Left colon (tissue), 2 donors: ENCODE results near the gene OR2T11. TPM values are rescaled to one million over a fixed set of nuclear protein-coding genes. Genes with fewer than 3 reads are reported as not detected.
"Not testable (repeated sequence)": the region's sequence is repeated elsewhere in the genome, so short reads cannot be mapped to it uniquely, and the experiment has no call there.

Experiments used
- ATAC-seq: fragments of 200-7000 bp; cut with Tn5 transposase; one replicate; pipeline ENCODE4 v1.9.1; 2020; ENCODE audit warnings: mild to moderate bottlenecking, moderate library complexity
- DNase-seq, 2 donors: peaks; one replicate each; pipeline ENCODE4 v3.0.0-alpha.2; 2020
- intact Hi-C, 2 donors: fragments of 100-400 bp; cut with DNase I in 1 of 2; cut with micrococcal nuclease in 1 of 2; formaldehyde crosslinking; loops; one replicate each; pipeline versions ENCODE4 v1.11.2 to v1.14.0; 2022; cut with DNase I, micrococcal nuclease
- long read RNA-seq: library from polyadenylated mRNA; unstranded; transcript quantifications from one replicate; pipeline ENCODE4 v2.0.0, GENCODE V29; 2021
- total RNA-seq, 2 donors: library from RNA; stranded (reverse); fragmentation: NEBNext Ultra II Directional; extraction: Animal tissue kit (Norgen Biotek cat#: 25700); gene quantifications; one replicate each; pipeline ENCODE4 v1.2.1, GENCODE V29; 2021
- donor health status: DM: no; HTN: no; CAD: no.
- donor health status: DM: yes; HTN: yes; CAD: no.

OR2T11 gene, protein sequence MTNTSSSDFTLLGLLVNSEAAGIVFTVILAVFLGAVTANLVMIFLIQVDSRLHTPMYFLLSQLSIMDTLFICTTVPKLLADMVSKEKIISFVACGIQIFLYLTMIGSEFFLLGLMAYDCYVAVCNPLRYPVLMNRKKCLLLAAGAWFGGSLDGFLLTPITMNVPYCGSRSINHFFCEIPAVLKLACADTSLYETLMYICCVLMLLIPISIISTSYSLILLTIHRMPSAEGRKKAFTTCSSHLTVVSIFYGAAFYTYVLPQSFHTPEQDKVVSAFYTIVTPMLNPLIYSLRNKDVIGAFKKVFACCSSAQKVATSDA
- total RNA-seq = not detected
- long read RNA-seq = 0 reads

DNA sequence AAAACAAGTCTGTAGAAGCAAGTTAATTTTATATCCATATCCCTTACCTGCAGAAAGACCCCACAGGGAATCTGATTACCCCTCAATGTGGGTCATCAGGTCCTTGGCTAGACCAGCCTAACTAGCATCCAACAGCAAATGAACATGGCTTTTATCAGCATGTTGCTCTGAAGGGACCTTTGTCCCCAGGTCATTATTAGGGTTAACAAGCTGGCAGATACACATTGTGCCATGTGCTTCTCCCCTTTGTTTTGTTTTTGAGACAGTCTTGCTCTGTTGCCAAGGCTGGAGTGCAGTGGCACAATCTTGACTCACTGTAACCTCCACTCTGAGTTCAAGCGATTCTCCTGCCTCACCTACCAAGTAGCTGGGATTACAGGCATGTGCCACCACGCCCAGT, at the start of gene OR2T11:
OR2T11 (minus strand) TSS at position 101 of the 400 bp plus-strand sequence. CDS start 7,963 bp downstream, outside the sequence.
- ATAC-seq = peak; percentile 24

DNA sequence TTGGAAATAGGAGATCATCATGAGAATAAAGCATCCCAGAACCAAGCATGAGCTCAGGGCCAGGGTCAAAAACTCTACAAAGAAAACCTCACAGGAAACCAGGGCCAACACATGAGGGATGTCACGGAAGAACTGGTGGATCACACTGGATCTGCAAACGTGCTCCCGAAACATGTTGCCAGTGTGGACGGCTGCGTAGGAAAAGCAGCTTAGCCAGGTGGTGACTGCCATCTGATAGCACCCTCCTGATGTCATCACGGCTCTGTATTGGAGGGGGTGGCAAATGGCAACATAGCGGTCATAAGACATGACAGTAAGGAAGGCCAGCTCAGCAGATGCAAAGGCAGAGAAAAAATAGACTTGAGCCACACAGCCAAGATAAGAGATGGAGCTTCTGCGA, 46.8 kb upstream of the OR2T11 start:
- intact Hi-C loops = no loop called here
- no peak for ATAC-seq
- no peak for DNase-seq

More for the DNA sequence above, at the start of gene OR2T11:
- intact Hi-C loops, DNase-seq: not testable (repeated sequence)

DNA sequence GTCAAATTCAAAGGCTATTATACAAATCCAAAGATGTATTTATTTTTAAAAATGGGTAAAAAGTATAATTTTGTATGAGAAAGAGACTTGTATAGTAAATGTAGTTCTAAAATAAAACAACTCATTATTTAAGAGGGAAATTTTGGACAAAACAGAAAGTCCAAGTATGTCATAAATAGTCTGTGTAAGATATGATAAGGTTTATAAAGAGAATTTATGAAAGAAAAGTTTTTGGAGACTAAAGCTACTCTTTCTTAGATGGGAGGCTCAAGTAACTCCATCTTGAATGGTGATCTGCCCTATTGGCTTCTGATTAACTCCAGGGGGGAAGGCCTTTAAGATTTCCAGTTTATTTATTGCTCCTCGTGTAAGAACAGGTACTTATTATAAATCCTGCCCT, 35.1 kb upstream of the OR2T11 start:
- no peak for DNase-seq
- intact Hi-C loops = no loop called here
- ATAC-seq = no peak

DNA sequence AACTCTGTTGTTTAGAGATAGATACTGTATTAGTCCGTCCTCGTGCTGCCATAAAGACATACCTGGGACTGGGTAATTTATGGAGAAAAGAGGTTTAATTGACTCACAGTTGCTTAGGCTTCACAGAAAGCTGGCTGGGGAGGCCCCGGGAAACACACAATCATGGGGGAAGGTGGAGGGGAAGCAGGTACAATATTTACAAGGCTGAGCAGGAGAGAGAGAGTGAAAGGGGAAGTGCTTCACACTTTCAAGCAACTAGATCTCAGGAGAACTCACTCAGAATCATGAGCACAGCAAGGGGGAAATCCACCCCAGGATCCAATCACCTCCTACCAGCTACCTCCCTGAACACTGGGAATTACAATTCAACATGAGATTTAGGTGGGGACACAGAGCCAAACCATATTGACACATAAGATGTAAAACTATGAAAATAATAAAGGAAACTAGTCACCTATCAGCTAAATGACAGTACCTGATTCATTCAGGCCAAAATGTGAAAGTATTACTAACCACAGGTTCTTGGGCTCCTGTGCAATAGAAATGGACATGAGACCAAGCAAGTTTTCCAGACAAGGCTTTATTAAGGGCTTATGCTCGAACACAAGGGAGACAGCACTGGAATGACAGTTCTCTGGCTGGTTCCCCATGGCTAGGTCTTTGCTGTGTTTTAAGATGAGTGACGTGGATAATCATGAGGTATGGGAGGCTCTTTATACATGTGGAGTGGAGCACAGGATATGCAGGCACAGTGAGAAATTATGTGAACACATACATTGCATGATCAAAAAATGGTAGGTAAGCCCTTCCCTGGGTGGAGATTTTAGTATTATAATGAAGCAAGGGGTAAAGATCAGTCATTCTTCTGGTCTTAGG, 28.8 kb upstream of the OR2T11 start:
- DNase-seq, ATAC-seq, intact Hi-C loops: not testable (repeated sequence)

DNA sequence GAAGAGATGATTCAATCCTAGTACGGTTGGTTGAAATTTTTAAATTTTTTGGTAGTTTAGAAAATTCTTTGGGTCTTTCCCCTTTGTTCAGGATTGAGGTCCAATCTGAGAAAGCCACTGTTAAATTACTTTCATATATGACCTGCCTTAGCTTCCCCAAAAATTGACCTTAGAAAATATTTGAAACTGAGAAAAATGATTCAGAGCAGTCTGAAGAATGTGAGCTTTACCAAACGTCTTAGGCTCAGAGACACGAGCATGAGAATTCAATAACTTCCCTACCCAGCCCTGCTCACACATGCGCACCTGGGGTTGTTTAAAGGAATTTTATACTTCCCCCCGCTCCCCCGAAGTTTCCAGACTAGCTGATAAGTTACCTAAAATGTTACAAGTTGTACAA, 21.9 kb upstream of the OR2T11 start:
- intact Hi-C loops, DNase-seq, ATAC-seq: not testable (repeated sequence)

DNA sequence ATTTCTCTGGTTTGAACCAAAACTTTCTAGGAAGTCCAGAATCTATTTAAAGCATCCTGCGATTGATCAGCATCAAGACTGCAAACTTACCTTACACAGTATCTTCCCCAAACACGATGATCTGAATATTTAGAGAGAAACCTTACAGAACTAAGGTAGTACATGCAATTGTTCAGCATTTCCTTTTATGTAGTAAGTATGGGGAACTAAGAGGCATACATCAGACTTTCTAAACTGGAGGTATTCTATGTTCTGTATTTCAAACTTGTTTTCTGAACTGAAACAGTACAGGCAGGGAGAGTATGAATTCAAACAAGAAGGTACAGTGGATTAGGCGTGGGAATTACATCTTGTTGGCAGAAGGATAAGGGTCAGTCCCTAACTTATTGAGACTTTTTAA, 20.5 kb upstream of the OR2T11 start, which contains the start of gene OR2T27:
OR2T27 (minus strand) TSS at position 175 of the 400 bp plus-strand sequence. CDS start 4,644 bp downstream, outside the sequence.
- intact Hi-C loops, DNase-seq, ATAC-seq: not testable (repeated sequence)

DNA sequence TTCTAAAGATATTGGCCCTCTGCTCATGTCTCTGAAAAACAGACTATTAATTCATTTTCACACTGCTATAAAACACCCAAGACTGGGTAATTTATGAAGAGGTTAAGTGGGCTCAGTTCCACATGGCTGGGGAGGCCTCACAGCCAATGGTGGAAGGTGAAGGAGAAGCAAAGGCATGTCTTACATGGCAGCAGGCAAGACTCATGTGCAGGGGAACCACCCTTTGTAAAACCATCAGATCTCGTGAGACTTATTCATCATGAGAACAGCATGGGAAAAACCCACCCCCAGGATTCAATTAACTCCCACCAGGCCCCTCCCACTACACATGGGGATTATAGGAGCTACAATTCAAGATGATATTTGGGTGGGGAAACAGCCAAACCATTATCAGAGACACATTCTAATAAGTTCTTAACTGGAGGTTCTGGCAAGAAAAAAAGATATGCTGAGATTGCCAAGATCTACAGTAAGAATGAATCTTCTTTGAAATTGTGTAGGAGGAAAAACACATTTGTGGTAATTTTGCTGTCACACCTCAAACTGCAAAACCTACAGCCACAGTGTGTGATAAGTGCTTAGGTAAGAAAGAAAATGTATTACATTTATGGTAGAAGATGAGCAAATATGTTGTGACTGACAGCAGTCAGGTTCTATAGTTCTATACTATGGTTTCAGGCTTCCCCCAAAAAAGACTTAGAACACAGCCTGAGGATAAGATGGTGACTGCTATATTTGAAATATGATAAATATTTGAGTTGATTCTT, 14.1 kb upstream of the OR2T11 start:
- ATAC-seq, DNase-seq: not testable (repeated sequence)
- intact Hi-C loops = loop anchor here in 1 of 2 donors (5.0 kb wide), 1 partner anchor 207 kb away; no protein-coding TSS in a partner anchor

DNA sequence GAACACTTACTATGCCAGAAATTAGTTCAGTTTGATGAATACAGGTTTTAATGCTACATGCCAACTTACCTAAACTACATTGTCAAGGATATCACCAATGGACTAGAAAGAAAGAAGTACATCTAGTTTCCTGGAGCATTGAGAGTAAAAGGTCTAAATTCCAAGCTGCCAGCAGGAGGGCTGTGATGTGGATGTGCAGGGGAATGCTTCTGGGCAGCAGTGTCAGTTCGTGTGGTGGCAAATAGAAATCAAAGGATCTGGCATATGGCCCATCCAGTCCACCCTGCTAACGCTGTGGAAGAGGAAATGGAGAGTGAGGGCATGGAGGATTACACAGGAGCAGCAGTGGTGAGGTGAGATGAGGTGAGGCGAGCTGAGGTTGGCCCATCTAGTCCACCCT, 10.3 kb upstream of the OR2T11 start, which contains the start of gene OR2T35:
OR2T35 (minus strand) TSS at position 101 of the 400 bp plus-strand sequence. CDS start 6,020 bp downstream, outside the sequence.
- DNase-seq, ATAC-seq: not testable (repeated sequence)

DNA sequence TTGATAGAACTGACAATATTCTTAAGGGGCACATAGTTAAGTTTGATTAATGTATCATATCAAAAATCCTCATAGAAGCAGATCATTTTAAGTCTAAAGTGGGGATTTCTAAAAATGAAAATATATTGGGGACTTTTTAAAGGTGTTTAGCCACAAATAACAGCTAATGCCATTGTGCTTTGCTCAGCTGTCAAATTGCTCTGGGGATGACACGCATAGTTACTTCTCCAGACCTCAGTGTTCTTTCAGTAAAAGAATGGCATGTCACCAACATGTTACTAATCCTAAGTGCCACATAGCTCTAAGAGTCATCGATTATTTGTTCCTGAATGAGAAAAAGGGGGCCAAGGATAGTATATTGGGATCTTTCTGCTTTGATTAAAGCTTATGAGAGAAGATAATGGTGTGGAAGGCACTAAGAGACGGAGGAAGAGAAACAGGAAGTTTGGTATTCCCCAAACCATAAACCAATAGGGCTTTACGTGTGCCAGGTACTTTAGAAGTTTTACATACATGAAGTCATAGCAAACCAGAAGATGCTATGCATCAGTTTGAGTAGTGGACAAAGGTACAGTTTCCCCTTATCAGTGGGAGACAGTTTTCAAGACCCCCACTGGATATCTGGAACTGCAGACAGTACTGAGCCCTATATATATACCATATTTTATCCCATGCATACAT, 8.2 kb upstream of the OR2T11 start:
- intact Hi-C loops, DNase-seq, ATAC-seq: not testable (repeated sequence)

More for the DNA sequence above, 10.3 kb upstream of the OR2T11 start, which contains the start of gene OR2T35:
- intact Hi-C loops = loop anchor here in 1 of 2 donors (5.0 kb wide), 1 partner anchor 203 kb away; no protein-coding TSS in a partner anchor

DNA sequence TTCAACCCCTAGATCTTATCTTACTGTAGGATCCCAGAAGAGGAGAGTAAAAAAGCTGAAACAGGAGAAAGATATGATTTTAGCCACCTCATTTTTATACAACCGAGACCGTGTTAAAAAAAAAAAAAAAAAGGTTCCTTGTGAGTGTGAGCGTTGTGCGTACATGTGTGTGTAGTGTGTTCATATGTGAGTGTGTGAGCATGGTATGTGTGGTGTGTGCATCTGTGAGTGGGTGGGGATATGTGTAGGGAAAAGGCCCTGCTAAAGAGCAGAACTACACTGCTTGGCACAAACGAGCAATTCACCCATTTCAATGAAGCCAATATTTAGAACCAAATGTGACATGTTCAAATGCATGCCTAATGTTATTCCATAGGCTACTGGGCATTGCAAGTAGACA, 6.7 kb upstream of the OR2T11 start:
- ATAC-seq, DNase-seq, intact Hi-C loops: not testable (repeated sequence)

DNA sequence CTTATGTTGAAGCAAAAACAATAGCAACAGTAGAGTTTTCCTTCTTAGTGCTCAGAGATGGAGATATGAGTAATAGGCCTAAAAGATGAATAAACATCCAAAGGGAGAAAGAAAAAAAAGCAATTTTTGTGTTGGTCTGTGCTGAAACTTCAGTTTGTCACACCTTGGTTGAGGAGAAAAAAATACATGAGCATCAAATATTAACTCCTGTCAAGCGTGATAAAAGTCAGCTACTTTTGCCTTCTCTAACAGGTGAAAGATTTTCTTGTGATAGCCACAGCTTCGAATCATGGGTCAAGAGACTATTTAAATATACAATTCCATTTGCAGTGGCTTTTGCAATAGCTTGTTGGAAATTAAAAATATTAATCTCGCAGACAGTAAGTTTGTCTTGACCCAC, 6.0 kb upstream of the OR2T11 start:
- DNase-seq, ATAC-seq, intact Hi-C loops: not testable (repeated sequence)

DNA sequence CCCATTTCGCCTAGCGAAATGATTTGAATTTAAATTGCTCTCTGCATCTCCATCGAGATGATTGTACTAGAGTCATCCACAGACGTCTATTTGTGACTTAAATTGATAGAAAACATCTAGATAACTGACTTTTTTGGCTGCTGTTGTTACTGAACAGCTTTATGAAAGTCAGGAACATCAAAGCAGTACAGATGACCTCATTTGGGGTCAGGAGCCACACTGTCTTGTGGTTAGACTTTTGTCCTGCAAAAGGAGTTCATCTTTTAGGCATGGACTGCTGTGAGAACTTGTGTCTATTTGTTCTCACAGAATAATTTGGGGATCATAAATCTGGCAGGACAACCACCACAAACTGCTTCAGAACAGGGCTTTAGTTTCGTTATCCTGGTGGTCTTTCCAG, 4.8 kb upstream of the OR2T11 start:
- intact Hi-C loops, ATAC-seq, DNase-seq: not testable (repeated sequence)

DNA sequence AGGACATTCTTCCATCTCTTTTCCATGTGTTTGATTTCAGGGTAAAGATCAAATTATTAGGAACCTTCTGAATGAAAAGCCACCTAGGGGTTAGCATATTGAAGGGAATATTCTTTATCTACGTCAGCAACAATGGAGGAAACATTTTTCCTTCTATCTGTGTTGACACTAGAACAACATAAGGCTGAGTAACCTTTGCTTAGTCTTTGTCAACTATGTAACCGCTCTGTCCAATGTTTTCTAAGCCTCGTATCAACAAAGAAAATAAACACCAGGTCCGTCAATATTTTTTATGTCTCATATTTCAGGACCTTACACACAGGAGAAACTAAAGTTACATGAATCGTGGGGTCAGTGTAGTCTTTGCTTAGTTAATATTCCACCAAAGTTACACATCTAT, 1.7 kb upstream of the OR2T11 start:
- ATAC-seq, intact Hi-C loops, DNase-seq: not testable (repeated sequence)

DNA sequence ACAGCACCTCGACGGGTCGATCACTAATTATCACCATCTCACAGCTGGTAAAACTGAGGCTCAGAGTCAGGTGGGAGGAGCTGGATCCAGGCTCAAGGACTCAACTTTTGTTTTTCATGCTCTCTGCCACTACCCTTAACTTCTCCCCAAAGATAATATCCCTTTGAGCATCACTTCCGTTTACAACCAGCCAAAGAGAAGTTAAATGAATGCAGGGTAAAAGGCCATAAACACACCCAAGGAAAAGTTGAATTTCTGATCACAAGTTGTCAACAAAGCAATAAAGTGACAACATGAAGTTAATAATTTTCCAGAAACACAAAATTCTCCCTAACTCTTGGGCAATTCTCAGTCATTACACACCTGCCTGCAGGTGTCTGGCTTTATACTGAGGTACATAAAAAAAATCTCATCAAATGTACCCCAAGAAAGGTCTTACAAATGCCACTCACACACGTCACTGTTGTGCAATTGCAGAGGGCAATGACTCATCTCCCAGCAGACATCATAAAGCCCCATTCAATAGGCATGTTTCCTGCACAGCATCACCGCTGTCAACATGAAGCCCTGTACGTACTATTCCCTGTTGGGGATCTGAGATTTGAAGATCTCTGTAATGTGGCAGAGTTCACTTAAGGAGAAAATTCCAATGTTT, 3.4 kb downstream of the OR2T11 start:
- intact Hi-C loops = no loop called here
- ATAC-seq (peak; percentile 95), DNase-seq (peak in 1 of 2 donors; percentile 29)

DNA sequence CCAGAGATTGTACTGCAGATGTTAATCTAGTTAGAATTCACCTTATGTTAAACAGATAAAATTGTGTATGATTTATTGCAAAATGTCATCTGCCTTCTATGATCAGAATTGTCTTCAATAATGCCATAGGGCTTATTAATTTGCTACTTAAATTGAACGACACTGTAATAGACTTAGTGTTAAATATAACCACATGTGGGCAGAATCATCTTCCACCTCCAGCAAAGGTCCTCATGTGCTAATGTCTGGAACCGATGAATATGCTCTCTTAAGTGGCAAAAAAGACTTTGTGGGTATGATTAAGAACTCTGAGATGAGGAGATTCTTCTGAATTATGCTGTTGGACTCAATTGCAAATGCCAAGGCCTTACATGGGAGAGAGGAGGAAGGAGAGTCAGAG, 4.3 kb downstream of the OR2T11 start:
- intact Hi-C loops = no loop called here
- DNase-seq (no peak), ATAC-seq (no peak)

DNA sequence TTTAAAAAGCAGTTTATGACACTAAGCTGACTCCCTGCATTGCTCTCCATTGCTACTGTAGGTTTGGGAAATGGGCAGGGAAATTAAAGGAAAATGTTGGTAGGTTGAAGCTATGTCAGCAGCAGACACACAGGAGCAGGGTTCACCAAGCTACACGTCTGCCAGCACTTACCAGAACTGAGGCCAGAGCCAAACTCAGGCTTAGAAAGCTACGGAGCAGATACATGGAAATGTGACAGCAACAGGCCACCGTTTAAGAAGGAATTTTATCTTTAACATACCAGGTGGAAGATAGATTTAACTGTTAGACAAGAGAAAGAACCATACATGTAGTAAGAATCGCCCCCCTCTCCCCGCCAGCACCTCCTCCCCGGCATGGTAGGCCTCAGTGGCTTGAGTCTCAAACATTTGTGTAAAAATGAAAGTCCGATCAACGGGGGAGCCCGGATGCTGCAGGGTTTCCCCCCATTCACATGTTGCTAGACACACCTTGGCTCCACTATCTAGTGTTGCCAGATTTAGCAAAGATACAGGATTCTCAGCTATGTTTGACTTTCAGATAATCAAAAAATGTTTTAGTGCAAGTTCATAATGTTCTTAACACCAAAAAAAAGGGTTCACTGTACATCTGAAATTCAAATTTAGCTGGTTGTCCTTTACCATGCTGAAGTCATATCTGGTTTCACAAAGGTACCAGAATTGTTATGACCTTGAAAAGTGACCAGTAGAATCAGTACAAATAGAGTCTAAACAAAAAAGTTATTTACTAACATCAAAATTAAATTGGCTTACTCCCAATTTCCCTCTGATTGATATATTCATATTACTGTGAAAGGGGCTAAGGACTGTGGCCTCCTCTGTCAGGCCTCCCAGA, 6.7 kb downstream of the OR2T11 start:
- ATAC-seq (no peak), DNase-seq (no peak)
- intact Hi-C loops = no loop called here
